Epidermal melanocyte (primary cell): ENCODE results near the gene LDLRAD4.
"Not testable (repeated sequence)": the region's sequence is repeated elsewhere in the genome, so short reads cannot be mapped to it uniquely, and the experiment has no call there.

Experiments
- DNase-seq: peaks from one replicate; pipeline ENCODE4 v3.0.0; 2011; ENCODE audit warnings: low spot score; ENCODE audit not compliant: insufficient read length

Gene LDLRAD4

DNA sequence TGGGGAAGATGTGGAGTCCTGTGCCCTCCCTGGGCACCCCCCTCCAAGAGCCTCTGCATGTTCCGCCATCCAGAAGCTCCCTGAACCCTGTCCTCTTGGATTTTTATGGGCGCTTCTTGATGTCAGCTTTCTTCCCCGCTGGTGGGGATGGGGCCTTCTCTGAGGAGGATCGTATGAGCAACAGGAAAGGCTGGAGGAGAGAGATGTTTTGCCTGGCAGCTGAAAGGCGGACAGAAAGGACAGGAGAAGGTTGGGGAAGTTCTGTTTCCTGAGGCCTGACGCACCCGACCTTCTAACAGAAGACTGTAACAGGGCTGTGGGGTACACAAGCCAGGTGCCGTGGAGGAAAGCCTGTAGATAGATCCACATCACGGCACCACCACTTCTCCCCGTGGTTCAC, 238.8 kb downstream of the LDLRAD4 start:
- no peak for DNase-seq

GRCh38 chr18:13460946-13461345, 242.4 kb downstream of the LDLRAD4 start:
- no peak for DNase-seq

- DNase-seq: no peak
These were observed 242.9 kb downstream of the LDLRAD4 start for GRCh38 chr18:13461469-13461868.

DNA sequence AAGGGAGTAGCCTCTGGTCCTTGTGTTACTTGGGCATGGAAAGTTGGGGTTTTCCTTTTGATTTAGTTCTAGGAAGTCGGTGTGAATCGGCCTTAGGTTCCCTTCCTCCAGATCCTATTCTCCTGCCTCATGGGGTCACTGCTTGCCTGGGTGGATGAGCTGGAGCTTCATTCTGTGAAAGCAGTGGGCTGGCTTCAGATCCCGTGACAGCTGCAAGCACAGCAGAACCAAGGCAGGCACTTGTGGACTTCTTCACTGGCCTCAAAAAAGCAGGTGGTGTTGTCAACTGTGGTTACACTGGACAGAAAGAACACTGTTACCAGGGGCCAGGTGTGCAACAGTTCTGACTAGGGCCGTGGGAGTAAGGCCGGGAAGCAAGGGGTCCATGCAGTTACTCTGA, 243.4 kb downstream of the LDLRAD4 start:
- DNase-seq: no peak

GRCh38 chr18:13462686-13463085, 244.1 kb downstream of the LDLRAD4 start:
- no peak for DNase-seq

GRCh38 chr18:13463526-13464210, 245.1 kb downstream of the LDLRAD4 start:
- no peak for DNase-seq

DNA sequence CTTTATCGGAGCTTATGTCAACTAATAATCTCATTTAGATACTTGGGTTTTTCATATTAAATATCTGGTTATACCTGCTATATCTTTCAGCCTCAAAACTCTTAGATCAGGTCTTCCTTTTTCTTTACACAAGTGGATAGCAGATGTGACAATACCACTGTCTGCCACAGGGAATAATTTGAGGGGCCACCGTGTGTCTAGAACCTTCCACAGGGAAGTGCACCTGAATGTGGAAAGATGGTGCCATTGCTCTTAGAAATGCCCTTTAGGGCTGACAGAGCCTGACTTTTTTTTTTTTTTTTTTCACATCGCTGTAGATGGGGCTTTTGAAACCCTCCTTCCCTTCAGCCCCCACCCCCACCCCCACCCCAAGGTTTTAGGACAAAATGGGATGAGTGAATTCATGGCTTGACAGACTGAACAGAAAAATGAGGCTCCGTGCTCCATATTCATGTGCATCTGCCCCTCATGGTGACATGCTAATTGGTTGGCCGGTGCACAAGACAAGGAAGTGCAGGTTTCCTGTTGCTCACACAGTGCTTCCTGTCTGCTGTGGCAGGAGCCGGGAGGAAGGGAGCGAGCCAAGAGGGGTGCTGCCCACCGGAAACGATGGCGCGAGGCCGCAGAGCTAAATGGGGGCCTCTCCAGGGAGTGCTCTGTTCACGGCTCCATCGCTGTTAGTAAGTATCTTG, 246.0 kb downstream of the LDLRAD4 start:
- no peak for DNase-seq

GRCh38 chr18:13465124-13465446, 246.5 kb downstream of the LDLRAD4 start:
- DNase-seq: no peak

GRCh38 chr18:13465476-13465875, 246.9 kb downstream of the LDLRAD4 start:
- DNase-seq: no peak

DNA sequence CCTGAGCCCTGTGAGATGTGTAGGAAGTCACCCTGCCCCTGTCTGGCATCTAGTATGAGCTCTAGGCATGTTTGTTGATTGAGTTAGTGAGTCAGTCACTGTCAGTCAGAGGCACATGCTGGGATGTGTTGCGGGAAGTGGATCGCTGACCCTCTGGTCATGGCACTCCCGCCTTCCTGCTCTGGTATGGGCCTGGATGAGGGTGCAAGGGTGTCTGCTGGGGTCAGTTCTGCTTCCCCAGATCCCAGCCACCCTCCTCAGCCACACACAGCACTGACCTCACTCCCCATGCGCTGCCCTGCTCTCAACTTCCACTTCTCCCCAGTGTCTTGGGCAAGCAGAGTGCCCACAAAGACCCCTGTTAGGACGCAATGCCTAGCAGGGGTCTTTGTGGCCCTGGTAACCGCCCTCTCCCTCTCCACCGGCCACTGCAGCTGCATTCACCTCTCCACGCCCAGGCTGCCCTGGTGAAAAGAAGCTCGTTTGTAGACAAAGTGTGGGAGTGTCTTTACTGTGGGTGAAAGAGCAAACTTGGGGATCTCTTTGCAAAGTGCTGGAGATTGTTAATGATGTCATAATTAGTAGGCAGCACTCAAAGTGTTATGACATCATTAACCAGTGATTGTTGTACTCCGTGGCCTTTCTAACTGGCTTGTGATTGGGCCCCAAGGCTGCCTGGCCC, 252.1 kb downstream of the LDLRAD4 start:
- DNase-seq: no peak

DNA sequence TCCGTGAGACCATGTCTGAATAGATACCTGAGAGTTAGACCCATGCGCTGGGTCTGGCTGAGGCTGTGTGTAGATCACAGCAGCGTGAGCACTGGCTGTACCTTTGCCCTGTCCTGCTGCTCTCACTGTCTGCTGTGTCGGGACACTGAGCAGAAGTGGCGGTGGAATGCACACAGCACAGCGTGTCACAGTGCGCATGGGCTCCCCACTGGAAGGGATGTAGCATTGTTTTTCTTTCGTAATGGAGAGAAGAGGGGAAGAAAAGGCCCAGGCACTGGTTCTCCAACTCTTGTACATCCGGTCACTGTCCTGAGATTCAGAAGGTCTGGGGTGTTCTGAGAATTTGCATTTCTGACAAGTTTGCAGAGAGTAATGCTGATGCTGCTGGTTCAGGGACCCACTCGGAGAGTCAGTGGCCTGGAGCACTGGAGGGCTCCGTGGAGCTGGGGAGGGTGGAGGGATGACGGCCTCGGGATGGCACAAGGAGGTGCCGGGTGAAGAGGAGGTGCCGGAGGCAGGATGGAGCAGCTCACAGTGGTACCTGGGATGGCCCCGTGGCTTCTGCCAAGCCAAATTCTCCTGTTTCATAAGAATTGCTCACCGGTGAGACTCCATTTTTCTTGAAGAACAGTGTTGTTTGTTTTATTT, 252.8 kb downstream of the LDLRAD4 start:
- DNase-seq: no peak

DNA sequence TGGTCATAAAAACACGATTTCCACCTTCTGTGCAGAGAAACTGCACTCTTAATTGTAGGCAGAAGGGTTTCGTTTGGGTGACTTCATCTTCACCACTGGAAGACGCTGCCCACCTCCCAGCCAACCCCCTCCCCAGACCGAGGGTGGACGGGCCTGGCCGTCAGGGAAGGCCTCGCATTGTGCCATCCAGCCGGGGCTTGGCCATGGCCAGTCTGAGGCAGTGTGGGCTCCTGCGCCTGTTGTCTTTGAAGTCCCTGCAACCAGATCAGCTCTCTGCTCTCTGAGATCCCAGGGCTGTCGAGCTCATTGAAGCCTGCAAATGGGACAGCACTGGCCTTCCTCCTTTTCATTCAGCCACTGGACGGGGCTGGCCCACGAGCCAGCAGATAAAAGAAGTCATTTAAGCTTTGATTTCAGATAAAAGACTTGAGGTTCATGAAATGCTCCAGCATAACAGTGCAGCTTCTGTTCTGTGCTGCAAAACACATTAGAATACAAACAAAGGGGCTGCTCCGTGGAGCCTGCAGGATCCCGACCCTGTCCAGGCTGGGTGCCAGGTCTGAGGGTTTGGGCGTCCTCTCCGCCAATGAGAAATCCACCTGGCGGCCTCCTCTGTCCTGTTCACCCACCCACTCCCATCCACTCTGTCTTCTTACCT, 253.5 kb downstream of the LDLRAD4 start:
- DNase-seq: no peak

DNA sequence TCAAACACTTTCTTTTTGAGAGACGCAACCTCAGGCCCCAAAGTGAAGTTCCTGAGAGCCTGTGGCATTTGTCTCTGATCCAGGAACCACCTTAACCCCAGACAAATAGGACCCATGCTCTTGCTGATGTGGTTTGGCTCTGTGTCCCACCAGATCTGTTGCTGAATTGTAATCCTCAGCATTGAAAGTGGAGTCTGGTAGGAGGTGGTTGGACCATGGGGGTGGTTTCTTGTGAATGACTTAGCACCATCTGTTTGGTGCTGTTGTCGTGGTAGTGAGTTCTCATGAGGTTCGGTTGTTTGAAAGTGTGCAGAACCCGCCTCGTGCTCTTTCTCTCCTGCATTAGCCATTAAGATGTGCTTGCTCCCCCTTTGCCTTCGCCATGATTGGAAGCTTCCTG, 255.2 kb downstream of the LDLRAD4 start:
- DNase-seq: no peak

DNA sequence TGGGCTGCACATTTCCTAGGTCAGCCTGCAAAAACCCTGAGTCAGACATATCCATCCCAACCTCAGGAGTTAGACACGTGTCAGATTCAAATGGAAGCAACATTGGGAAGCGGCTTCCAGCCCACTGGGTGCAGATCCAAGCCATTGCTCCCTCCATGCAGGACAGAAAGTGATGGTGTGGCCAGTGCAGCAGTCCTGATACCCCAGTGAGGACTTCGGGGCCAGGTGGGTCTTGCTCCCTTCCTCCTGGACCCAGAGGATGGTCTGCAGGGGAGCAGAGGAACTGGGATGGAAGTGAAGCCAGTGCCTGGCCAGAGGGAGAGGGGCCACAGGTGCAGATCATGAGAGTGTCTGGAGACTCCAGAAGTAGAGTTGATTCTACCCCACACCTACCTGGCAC, 255.8 kb downstream of the LDLRAD4 start:
- DNase-seq: no peak

DNA sequence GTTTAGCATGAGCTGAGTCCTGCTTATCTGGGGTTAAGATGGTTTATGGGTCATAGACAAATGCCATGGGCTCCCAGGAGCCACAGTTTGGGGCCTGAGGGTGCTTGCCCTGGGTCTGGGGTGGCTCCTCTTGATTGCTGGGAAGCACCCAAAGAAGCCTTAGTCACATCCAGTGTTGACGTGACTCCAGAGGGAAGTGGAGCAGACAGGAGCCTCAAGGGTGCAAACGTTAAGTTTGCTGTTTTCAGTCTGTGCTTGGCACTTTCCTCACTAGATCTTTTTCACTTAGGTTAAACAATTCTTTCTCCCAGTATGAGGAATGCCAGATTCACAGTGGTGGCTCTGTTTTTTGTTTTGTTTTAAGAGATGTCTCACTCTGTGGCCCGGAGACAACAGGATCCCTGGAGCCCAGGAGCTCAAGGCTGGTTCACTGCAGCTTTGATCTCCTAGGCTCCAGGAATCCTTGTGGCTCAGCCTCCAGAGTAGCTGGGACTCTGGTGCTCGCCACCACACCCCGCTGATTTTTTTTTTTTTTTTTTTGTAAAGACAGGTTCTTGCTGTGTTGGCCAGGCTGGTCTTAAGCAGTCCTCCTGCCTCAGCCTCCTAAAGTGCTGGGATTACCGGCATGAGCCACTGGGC, 256.5 kb downstream of the LDLRAD4 start:
- DNase-seq: no peak

GRCh38 chr18:13476312-13476711, 257.8 kb downstream of the LDLRAD4 start:
- DNase-seq: not testable (repeated sequence)

DNA sequence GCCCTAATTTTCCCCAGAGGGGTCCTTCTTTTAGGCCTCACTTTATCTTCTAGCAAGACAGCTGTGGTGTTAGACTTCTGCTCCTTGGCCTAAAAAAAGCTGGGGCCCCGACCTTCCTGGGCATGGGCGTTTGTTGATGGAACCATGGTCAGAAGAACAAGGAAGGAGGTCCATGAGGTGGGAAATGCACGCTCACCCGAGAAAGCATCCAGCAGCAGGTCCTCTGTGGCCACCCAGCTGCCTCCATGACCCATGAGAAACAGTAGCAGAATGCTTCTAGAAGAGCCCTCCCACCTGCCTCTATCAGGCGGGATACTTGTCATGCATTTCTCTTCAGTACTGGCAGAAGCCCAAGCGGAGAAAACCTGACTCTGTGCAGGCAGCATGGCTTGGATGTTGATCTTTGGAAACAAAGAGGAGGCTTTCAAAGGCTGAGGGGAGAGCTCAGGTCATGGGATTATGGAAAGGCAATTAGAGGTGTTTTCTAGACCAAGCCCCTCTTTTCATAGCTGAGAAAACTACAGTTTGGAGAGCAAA, 258.7 kb downstream of the LDLRAD4 start:
- no peak for DNase-seq

- DNase-seq: no peak
These were observed 262.2 kb downstream of the LDLRAD4 start for GRCh38 chr18:13480571-13481255.

GRCh38 chr18:13481331-13481730, 262.8 kb downstream of the LDLRAD4 start:
- no peak for DNase-seq
